Fibroblast of lung (primary cell): ENCODE measurements around the gene DVL1. TPM values are rescaled to one million over a fixed set of nuclear protein-coding genes. Genes with fewer than 3 reads are reported as not detected.

ENCODE experiments used
- DNase-seq, 2 donors: peaks; one replicate each; pipeline versions ENCODE4 v3.0.0 to v3.0.0-alpha.2; 2010; ENCODE audit warnings: low read depth in 2 of 2
- H2AFZ ChIP-seq: 2 replicates; pipeline ENCODE4 v1.5.1; 2012; ENCODE audit warnings: low read length, control low read depth, inconsistent platforms
- H3K27ac ChIP-seq: 2 replicates; pipeline ENCODE4 v1.5.1; 2011; ENCODE audit warnings: low read length, control low read depth; ENCODE audit not compliant: insufficient read depth
- H3K27me3 ChIP-seq: 2 replicates; pipeline ENCODE4 v1.5.1; 2011; ENCODE audit warnings: mild to moderate bottlenecking, low read length; ENCODE audit not compliant: control insufficient read depth, insufficient read depth
- H3K36me3 ChIP-seq: 2 replicates; pipeline ENCODE4 v1.5.1; 2011; ENCODE audit warnings: low read length; ENCODE audit not compliant: control insufficient read depth, insufficient read depth
- H3K4me1 ChIP-seq: 2 replicates; pipeline ENCODE4 v1.5.1; 2011; ENCODE audit warnings: low read length; ENCODE audit not compliant: control insufficient read depth, insufficient read depth; ENCODE audit errors: extremely low read depth
- H3K4me2 ChIP-seq: 2 replicates; pipeline ENCODE4 v1.5.1; 2011; ENCODE audit warnings: low read length, control low read depth; ENCODE audit not compliant: insufficient read depth; ENCODE audit errors: extremely low read depth
- H3K4me3 ChIP-seq, 4 experiments: fragments of 200-600 bp in 1 of 4; sonication (generic) in 1 of 4; replicated peaks in 1 of 4; 2 replicates each; pipeline ENCODE4 v1.5.1; 2011 to 2016; ENCODE audit warnings: low read length in 4 of 4, low read depth in 3 of 4, mild to moderate bottlenecking in 3 of 4, control low read depth in 2 of 4, inconsistent platforms in 1 of 4, mixed read lengths in 1 of 4; ENCODE audit not compliant: insufficient read depth in 1 of 4; ENCODE audit errors: control extremely low read depth in 1 of 4
- H3K79me2 ChIP-seq: 2 replicates; pipeline ENCODE4 v1.5.1; 2012; ENCODE audit warnings: mild to moderate bottlenecking, low read length, inconsistent platforms; ENCODE audit not compliant: control insufficient read depth, insufficient read depth
- H3K9ac ChIP-seq: 2 replicates; pipeline ENCODE4 v1.5.1; 2011; ENCODE audit warnings: mild to moderate bottlenecking, low read length, control low read depth; ENCODE audit not compliant: insufficient read depth
- H3K9me3 ChIP-seq: 2 replicates; pipeline ENCODE4 v1.5.1; 2012; ENCODE audit warnings: low read depth, low read length; ENCODE audit not compliant: control insufficient read depth, insufficient read depth
- H4K20me1 ChIP-seq: 2 replicates; pipeline ENCODE4 v1.5.1; 2011; ENCODE audit warnings: low read length; ENCODE audit not compliant: control insufficient read depth, insufficient read depth; ENCODE audit errors: extremely low read depth
- EZH2 ChIP-seq: IDR thresholded peaks from 2 replicates; pipeline ENCODE4 v1.5.1; 2012; ENCODE audit warnings: low read length, control low read depth, mild to moderate bottlenecking; ENCODE audit errors: missing control alignments
- polyA plus RNA-seq, 2 donors: library from polyadenylated mRNA; depleted of rRNA in 1 of 2; stranded (reverse) in 1 of 2; unstranded in 1 of 2; fragments of >200 nt; gene quantifications; 2 replicates each; pipeline ENCODE4 v1.2.1, GENCODE V29; 2011 to 2012; ENCODE audit warnings: missing spikeins in 1 of 2
- total RNA-seq: library from RNA; depleted of rRNA; stranded (reverse); fragments of >200 nt; gene quantifications from 2 replicates; pipeline ENCODE4 v1.2.1, GENCODE V29; 2014
- TF ChIP-seq, protein P1 (sequence below), 2 donors: IDR thresholded peaks in 1 of 2; conservative IDR thresholded peaks in 1 of 2; 1 replicate in 1 of 2; 2 replicates in 1 of 2; pipeline ENCODE4 v1.5.1; 2011 to 2012; ENCODE audit warnings: low read length in 2 of 2, control low read depth in 1 of 2, inconsistent platforms in 1 of 2, low read depth in 1 of 2, mild to moderate bottlenecking in 1 of 2

The DVL1 gene
- total and polyA plus RNA-seq, 2 donors (not counting 1 experiment from before 2014, with no cell fraction given): 9.1 to 107 TPM

DNA sequence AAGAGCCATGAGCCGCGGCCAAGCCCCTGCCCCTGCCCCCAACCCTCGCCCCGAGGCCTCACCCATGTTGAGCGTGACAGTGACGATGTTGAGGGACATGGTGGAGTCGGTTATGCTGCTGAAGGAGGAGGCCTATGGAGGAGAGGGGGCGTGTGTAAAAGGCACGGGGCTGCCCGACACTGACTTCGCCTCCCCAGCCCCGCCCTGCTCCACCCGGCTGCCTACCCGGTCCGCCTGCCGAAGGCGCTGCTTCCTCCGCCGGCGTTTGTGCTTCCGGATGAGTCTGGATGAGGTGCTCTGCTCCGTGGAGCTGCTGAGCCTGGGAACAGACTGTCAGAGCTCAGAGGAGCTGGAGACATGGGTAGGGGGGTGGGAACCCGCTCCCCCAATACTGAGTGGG lies 9.0 kb downstream of the DVL1 start:
- Histone ChIP-seq H3K4me2 (no peak overlapping the region), H4K20me1 (no peaks in the 10 kb centered on the region), H3K79me2 (peaks cover 43% of the 10 kb centered on the region), H3K9ac (no peak overlapping the region), H3K27me3 (no peaks in the 10 kb centered on the region), H2AFZ (no peak overlapping the region), H3K4me1 (peaks cover 9% of the 10 kb centered on the region), H3K36me3 (peaks cover 32% of the 10 kb centered on the region), H3K27ac (no peak overlapping the region), H3K4me3 (no peak overlapping the region), H3K9me3 (no peaks in the 10 kb centered on the region)
- TF ChIP-seq, protein P1, sequence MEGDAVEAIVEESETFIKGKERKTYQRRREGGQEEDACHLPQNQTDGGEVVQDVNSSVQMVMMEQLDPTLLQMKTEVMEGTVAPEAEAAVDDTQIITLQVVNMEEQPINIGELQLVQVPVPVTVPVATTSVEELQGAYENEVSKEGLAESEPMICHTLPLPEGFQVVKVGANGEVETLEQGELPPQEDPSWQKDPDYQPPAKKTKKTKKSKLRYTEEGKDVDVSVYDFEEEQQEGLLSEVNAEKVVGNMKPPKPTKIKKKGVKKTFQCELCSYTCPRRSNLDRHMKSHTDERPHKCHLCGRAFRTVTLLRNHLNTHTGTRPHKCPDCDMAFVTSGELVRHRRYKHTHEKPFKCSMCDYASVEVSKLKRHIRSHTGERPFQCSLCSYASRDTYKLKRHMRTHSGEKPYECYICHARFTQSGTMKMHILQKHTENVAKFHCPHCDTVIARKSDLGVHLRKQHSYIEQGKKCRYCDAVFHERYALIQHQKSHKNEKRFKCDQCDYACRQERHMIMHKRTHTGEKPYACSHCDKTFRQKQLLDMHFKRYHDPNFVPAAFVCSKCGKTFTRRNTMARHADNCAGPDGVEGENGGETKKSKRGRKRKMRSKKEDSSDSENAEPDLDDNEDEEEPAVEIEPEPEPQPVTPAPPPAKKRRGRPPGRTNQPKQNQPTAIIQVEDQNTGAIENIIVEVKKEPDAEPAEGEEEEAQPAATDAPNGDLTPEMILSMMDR (conservative IDR thresholded peaks at IDR 0.05 in 1 of 2, IDR thresholded peaks at IDR 0.05 in 1 of 2; ENCODE audit: low read depth in 1 of 2, low read length in 2 of 2): no peak
- no peak for TF ChIP-seq EZH2
- DNase-seq: no peak

DNA sequence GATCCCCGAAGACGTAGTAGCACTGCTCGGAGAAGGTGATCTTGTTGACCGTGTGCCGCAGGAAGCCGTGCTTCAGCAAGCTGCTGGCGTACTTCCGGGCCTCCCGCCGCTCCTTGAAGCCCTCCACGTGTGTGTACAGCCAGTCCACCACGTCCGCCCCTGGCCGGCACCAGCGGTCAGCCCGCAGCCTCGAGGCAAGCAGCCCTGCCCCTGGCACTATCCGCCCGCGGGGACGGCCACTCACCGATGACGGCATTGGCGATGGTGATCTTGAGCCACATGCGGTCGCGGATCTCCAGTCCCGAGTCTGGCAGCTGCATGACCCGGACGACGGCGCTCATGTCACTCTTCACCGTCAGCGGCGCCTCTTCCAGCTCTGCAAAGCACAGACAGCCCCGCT lies 10.9 kb downstream of the DVL1 start:
- Histone ChIP-seq H4K20me1 (no peaks in the 10 kb centered on the region), H2AFZ (no peak overlapping the region)
- no peak for TF ChIP-seq EZH2
- TF ChIP-seq, protein P1 (conservative IDR thresholded peaks at IDR 0.05 in 1 of 2, IDR thresholded peaks at IDR 0.05 in 1 of 2; ENCODE audit: low read depth in 1 of 2, low read length in 2 of 2): no peak

DNA sequence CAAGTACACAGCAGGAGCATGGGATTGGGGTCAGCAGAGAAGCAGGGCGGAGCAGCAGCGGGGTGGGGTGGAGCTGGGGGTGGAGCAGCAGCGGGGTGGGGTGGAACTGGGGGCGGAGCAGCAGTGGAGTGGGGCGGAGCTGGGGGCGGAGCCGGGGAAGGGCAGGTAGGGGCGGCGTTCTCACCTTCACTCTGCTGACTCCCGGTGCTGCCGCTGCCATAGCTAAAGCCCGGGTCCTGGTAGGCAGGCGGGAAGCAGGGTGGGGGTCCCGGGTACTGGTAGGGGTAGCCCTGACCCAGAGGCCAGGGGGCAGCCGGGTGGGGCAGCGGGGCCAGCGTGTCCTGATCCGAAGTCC lies 11.4 kb downstream of the DVL1 start:
- no peak overlapping the region for H2AFZ ChIP-seq
- H3K4me2 ChIP-seq: no peak overlapping the region
- H3K4me1 ChIP-seq: no peaks in the 10 kb centered on the region
- H3K79me2 ChIP-seq: peaks cover 19% of the 10 kb centered on the region
- H3K36me3 ChIP-seq: peaks cover 34% of the 10 kb centered on the region
- H3K4me3 ChIP-seq: no peak overlapping the region
- no peak overlapping the region for H3K27ac ChIP-seq
- no peaks in the 10 kb centered on the region for H3K27me3 ChIP-seq
- no peak for TF ChIP-seq EZH2
- TF ChIP-seq, protein P1 (conservative IDR thresholded peaks at IDR 0.05 in 1 of 2, IDR thresholded peaks at IDR 0.05 in 1 of 2; ENCODE audit: low read depth in 1 of 2, low read length in 2 of 2): no peak
- H4K20me1 ChIP-seq: no peaks in the 10 kb centered on the region
- no peaks in the 10 kb centered on the region for H3K9me3 ChIP-seq
- no peak for DNase-seq
- no peak overlapping the region for H3K9ac ChIP-seq

More for the DNA sequence above, 10.9 kb downstream of the DVL1 start:
- no peaks in the 10 kb centered on the region for H3K9me3 ChIP-seq
- DNase-seq: no peak
- H3K36me3 ChIP-seq: peaks cover 34% of the 10 kb centered on the region
- peaks cover 24% of the 10 kb centered on the region for H3K79me2 ChIP-seq
- H3K4me1 ChIP-seq: no peaks in the 10 kb centered on the region
- no peak overlapping the region for H3K27ac ChIP-seq
- no peak overlapping the region for H3K4me3 ChIP-seq
- H3K27me3 ChIP-seq: no peaks in the 10 kb centered on the region
- no peak overlapping the region for H3K9ac ChIP-seq
- H3K4me2 ChIP-seq: no peak overlapping the region
